ENCODE results near the gene FAM9B. TPM values are rescaled to one million over a fixed set of nuclear protein-coding genes. Genes with fewer than 3 reads are reported as not detected.
"Not testable (repeated sequence)": the region's sequence is repeated elsewhere in the genome, so short reads cannot be mapped to it uniquely, and the experiment has no call there.

Gene FAM9B
- total and polyA plus RNA-seq, 2 donors (not counting 1 experiment from before 2014, with no cell fraction given): not detected

DNA sequence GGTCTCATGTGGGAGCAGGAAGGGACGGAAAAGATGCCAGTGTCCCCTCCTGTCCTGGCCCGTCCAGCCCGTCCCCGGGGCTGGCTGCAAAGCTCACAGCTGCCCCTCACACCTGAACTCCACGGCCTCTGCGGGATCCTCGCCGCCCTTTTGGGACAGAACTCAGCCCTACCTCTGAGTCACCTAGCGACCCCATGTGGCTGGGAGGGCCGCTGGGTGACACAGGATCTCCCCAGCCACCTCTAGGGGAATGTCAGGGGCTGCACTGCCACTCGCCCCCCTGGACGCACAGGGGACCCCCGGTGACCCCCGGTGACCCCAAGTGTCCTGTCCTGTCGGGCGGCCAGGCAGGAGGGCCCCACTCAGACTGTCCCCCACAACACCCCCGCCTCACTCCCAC, 748 bp downstream of the FAM9B start:
- no peaks in the 10 kb centered on the region for H3K79me2 ChIP-seq (ENCODE audit: control insufficient read depth, insufficient read depth, low read length)
- DNase-seq (ENCODE audit: low read depth in 2 of 2): no peak

DNA sequence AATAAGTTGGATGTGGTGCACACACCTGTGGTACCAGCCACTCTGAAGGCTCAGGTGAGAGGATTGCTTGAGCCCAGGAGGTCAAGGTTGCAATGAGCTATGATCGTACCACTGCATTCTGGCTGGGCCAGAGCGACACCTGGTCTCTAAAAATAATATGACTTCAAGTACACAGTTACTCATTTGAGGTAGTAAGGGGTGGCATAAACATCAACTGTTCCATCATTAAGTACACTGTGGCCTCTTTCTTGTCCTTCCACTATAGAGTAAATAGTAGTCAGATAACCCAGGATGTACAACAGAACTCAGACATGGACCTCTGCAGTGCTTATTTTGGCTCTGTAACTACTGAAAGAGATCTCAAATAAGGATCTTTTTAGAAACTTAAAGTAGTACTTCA, 10.6 kb downstream of the FAM9B start:
- Histone ChIP-seq H2AFZ (ENCODE audit: low read length) (no peak overlapping the region), H3K27ac (ENCODE audit: insufficient read depth, low read length) (no peak overlapping the region), H3K4me1 (ENCODE audit: control insufficient read depth, extremely low read depth, insufficient read depth, low read length) (no peaks in the 10 kb centered on the region), H3K79me2 (ENCODE audit: control insufficient read depth, insufficient read depth, low read length) (no peaks in the 10 kb centered on the region), H3K4me2 (ENCODE audit: extremely low read depth, insufficient read depth, low read length) (no peak overlapping the region), H3K4me3 (replicated peaks in 1 of 4; ENCODE audit: control extremely low read depth in 1 of 4, insufficient read depth in 1 of 4, low read depth in 3 of 4, low read length in 4 of 4) (no peak overlapping the region), H3K9ac (ENCODE audit: insufficient read depth, low read length) (no peak overlapping the region), H3K27me3 (ENCODE audit: control insufficient read depth, insufficient read depth, low read length) (no peaks in the 10 kb centered on the region), H3K9me3 (ENCODE audit: control insufficient read depth, insufficient read depth, low read depth, low read length) (no peaks in the 10 kb centered on the region), H3K36me3 (ENCODE audit: control insufficient read depth, insufficient read depth, low read length) (no peaks in the 10 kb centered on the region), H4K20me1 (ENCODE audit: control insufficient read depth, extremely low read depth, insufficient read depth, low read length) (no peaks in the 10 kb centered on the region)
- TF ChIP-seq EZH2 (IDR thresholded peaks at IDR 0.05; ENCODE audit: low read length, missing control alignments): no peak
- TF ChIP-seq, protein P1, sequence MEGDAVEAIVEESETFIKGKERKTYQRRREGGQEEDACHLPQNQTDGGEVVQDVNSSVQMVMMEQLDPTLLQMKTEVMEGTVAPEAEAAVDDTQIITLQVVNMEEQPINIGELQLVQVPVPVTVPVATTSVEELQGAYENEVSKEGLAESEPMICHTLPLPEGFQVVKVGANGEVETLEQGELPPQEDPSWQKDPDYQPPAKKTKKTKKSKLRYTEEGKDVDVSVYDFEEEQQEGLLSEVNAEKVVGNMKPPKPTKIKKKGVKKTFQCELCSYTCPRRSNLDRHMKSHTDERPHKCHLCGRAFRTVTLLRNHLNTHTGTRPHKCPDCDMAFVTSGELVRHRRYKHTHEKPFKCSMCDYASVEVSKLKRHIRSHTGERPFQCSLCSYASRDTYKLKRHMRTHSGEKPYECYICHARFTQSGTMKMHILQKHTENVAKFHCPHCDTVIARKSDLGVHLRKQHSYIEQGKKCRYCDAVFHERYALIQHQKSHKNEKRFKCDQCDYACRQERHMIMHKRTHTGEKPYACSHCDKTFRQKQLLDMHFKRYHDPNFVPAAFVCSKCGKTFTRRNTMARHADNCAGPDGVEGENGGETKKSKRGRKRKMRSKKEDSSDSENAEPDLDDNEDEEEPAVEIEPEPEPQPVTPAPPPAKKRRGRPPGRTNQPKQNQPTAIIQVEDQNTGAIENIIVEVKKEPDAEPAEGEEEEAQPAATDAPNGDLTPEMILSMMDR (conservative IDR thresholded peaks at IDR 0.05 in 1 of 2, IDR thresholded peaks at IDR 0.05 in 1 of 2; ENCODE audit: low read depth in 1 of 2, low read length in 2 of 2): no peak
- no peak for DNase-seq (ENCODE audit: low read depth in 2 of 2)

More for the DNA sequence above, 748 bp downstream of the FAM9B start:
- Histone ChIP-seq H3K9ac (ENCODE audit: insufficient read depth, low read length) (no peak overlapping the region), H3K4me1 (ENCODE audit: control insufficient read depth, extremely low read depth, insufficient read depth, low read length) (no peaks in the 10 kb centered on the region), H3K4me3 (replicated peaks in 1 of 4; ENCODE audit: control extremely low read depth in 1 of 4, insufficient read depth in 1 of 4, low read depth in 3 of 4, low read length in 4 of 4) (no peak overlapping the region), H3K9me3 (ENCODE audit: control insufficient read depth, insufficient read depth, low read depth, low read length) (no peaks in the 10 kb centered on the region), H3K27ac (ENCODE audit: insufficient read depth, low read length) (no peak overlapping the region), H2AFZ (ENCODE audit: low read length) (no peak overlapping the region), H3K36me3 (ENCODE audit: control insufficient read depth, insufficient read depth, low read length) (no peaks in the 10 kb centered on the region), H3K4me2 (ENCODE audit: extremely low read depth, insufficient read depth, low read length) (no peak overlapping the region), H3K27me3 (ENCODE audit: control insufficient read depth, insufficient read depth, low read length) (no peaks in the 10 kb centered on the region), H4K20me1 (ENCODE audit: control insufficient read depth, extremely low read depth, insufficient read depth, low read length) (no peaks in the 10 kb centered on the region)
- TF ChIP-seq EZH2 (IDR thresholded peaks at IDR 0.05; ENCODE audit: low read length, missing control alignments): no peak
- TF ChIP-seq, protein P1 (conservative IDR thresholded peaks at IDR 0.05 in 1 of 2, IDR thresholded peaks at IDR 0.05 in 1 of 2; ENCODE audit: low read depth in 1 of 2, low read length in 2 of 2): no peak

GRCh38 chrX:9019151-9019550, 14.8 kb downstream of the FAM9B start:
- H3K9ac ChIP-seq (ENCODE audit: insufficient read depth, low read length): no peak overlapping the region
- TF ChIP-seq EZH2 (IDR thresholded peaks at IDR 0.05; ENCODE audit: low read length, missing control alignments): no peak
- TF ChIP-seq, protein P1 (conservative IDR thresholded peaks at IDR 0.05 in 1 of 2, IDR thresholded peaks at IDR 0.05 in 1 of 2; ENCODE audit: low read depth in 1 of 2, low read length in 2 of 2): no peak
- H3K36me3 ChIP-seq (ENCODE audit: control insufficient read depth, insufficient read depth, low read length): no peaks in the 10 kb centered on the region
- no peaks in the 10 kb centered on the region for H3K4me1 ChIP-seq (ENCODE audit: control insufficient read depth, extremely low read depth, insufficient read depth, low read length)
- H3K79me2 ChIP-seq (ENCODE audit: control insufficient read depth, insufficient read depth, low read length): no peaks in the 10 kb centered on the region
- H3K27me3 ChIP-seq (ENCODE audit: control insufficient read depth, insufficient read depth, low read length): no peaks in the 10 kb centered on the region
- no peak overlapping the region for H3K27ac ChIP-seq (ENCODE audit: insufficient read depth, low read length)
- no peaks in the 10 kb centered on the region for H4K20me1 ChIP-seq (ENCODE audit: control insufficient read depth, extremely low read depth, insufficient read depth, low read length)
- DNase-seq (ENCODE audit: low read depth in 2 of 2): no peak
- no peaks in the 10 kb centered on the region for H3K9me3 ChIP-seq (ENCODE audit: control insufficient read depth, insufficient read depth, low read depth, low read length)
- H2AFZ ChIP-seq (ENCODE audit: low read length): no peak overlapping the region
- no peak overlapping the region for H3K4me3 ChIP-seq (replicated peaks in 1 of 4; ENCODE audit: control extremely low read depth in 1 of 4, insufficient read depth in 1 of 4, low read depth in 3 of 4, low read length in 4 of 4)
- no peak overlapping the region for H3K4me2 ChIP-seq (ENCODE audit: extremely low read depth, insufficient read depth, low read length)

DNA sequence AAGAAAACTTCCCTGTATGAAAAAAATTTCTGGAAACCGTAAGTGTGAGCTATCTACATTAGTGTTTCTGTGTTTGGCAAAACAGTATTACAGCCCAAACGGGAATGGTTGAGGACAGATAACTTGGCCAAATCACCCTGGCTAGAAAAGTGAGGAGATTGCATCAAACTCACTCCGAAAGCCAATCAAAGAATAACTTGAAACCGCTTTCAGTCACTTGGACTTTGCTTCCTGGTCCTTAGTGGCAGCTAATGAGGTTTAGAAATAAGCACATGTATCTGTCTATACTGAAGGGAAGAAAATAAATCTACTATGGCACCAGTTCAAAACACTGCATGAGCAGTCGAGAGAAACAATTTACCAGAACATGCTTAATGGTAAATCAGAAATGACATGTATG, 15.6 kb downstream of the FAM9B start:
- H3K4me3 ChIP-seq (replicated peaks in 1 of 4; ENCODE audit: control extremely low read depth in 1 of 4, insufficient read depth in 1 of 4, low read depth in 3 of 4, low read length in 4 of 4); H3K9ac ChIP-seq (ENCODE audit: insufficient read depth, low read length); H3K79me2 ChIP-seq (ENCODE audit: control insufficient read depth, insufficient read depth, low read length); H3K9me3 ChIP-seq (ENCODE audit: control insufficient read depth, insufficient read depth, low read depth, low read length); H3K4me1 ChIP-seq (ENCODE audit: control insufficient read depth, extremely low read depth, insufficient read depth, low read length); H2AFZ ChIP-seq (ENCODE audit: low read length); H4K20me1 ChIP-seq (ENCODE audit: control insufficient read depth, extremely low read depth, insufficient read depth, low read length); H3K27me3 ChIP-seq (ENCODE audit: control insufficient read depth, insufficient read depth, low read length); H3K27ac ChIP-seq (ENCODE audit: insufficient read depth, low read length); H3K36me3 ChIP-seq (ENCODE audit: control insufficient read depth, insufficient read depth, low read length); H3K4me2 ChIP-seq (ENCODE audit: extremely low read depth, insufficient read depth, low read length); DNase-seq (ENCODE audit: low read depth in 2 of 2): not testable (repeated sequence)

All from fibroblast of lung (primary cell).